H1 (cell line): ENCODE results near the gene RCC1. TPM values are rescaled to one million over a fixed set of nuclear protein-coding genes. Genes with fewer than 3 reads are reported as not detected.
A peak's percentile ranks its signal among the peaks of the same experiment; 100 is the strongest.

ENCODE experiments used
- ASH2L ChIP-seq: fragments of 200-600, 300-600 bp; sonication (generic); IDR thresholded peaks from one replicate; pipeline ENCODE4 v1.7.1; 2017; ENCODE audit warnings: low read length
- CBX8 ChIP-seq: fragments of 300-800, 300-1000 bp; sonication (generic); IDR thresholded peaks from 2 replicates; pipeline ENCODE4 v1.7.1; 2016; ENCODE audit warnings: low read depth, low read length, borderline replicate concordance
- CREB1 ChIP-seq: IDR thresholded peaks from 2 replicates; pipeline ENCODE4 v1.6.1; 2012; ENCODE audit warnings: inconsistent platforms
- EP300 ChIP-seq, 2 experiments: IDR thresholded peaks; 1 replicate in 1 of 2; 2 replicates in 1 of 2; pipeline ENCODE4 v1.6.1; 2011 to 2012; ENCODE audit warnings: low read depth in 2 of 2, low read length in 2 of 2, mild to moderate bottlenecking in 2 of 2, borderline replicate concordance in 1 of 2, inconsistent platforms in 1 of 2, moderate library complexity in 1 of 2
- FOSL1 ChIP-seq: IDR thresholded peaks from 2 replicates; pipeline ENCODE4 v1.6.1; 2011; ENCODE audit warnings: mild to moderate bottlenecking, low read depth, low read length, moderate library complexity; ENCODE audit not compliant: insufficient read depth
- GABPA ChIP-seq: IDR thresholded peaks from 2 replicates; pipeline ENCODE4 v1.6.1; 2011; ENCODE audit warnings: mild to moderate bottlenecking, low read length, moderate library complexity, borderline replicate concordance; ENCODE audit not compliant: insufficient read depth
- HDAC6 ChIP-seq: IDR thresholded peaks from one replicate; pipeline ENCODE4 v1.7.1; 2012; ENCODE audit warnings: low read depth, mild to moderate bottlenecking, inconsistent platforms, low read length, moderate library complexity
- KDM1A ChIP-seq: fragments of 200-600, 300-600 bp; sonication (generic); IDR thresholded peaks from 2 replicates; pipeline ENCODE4 v1.7.1; 2016; ENCODE audit warnings: mild to moderate bottlenecking, low read length, borderline replicate concordance
- PHF8 ChIP-seq: fragments of 200-600 bp; sonication (generic); conservative IDR thresholded peaks from 2 replicates; pipeline ENCODE4 v1.7.1; 2012; ENCODE audit warnings: low read depth, mild to moderate bottlenecking, inconsistent platforms, low read length, moderate library complexity
- POU5F1 ChIP-seq: IDR thresholded peaks from 2 replicates; pipeline ENCODE4 v1.6.1; 2011; ENCODE audit warnings: low read depth, mild to moderate bottlenecking, low read length, moderate library complexity
- RAD21 ChIP-seq, 2 experiments: IDR thresholded peaks in 1 of 2; conservative IDR thresholded peaks in 1 of 2; 2 replicates each; pipeline ENCODE4 v1.6.1; 2011; ENCODE audit warnings: low read depth in 2 of 2, low read length in 2 of 2, improper control_type of control experiment in 1 of 2, inconsistent platforms in 1 of 2, mild to moderate bottlenecking in 1 of 2, moderate library complexity in 1 of 2
- SAP30 ChIP-seq: fragments of 300-600 bp; sonication (generic); IDR thresholded peaks from 2 replicates; pipeline ENCODE4 v1.7.1; 2012; ENCODE audit warnings: low read length, moderate library complexity, mild to moderate bottlenecking, inconsistent platforms; ENCODE audit not compliant: insufficient read depth, insufficient replicate concordance
- SIN3A ChIP-seq, 2 experiments: IDR thresholded peaks in 1 of 2; conservative IDR thresholded peaks in 1 of 2; 2 replicates each; pipeline ENCODE4 v1.6.1; 2011 to 2012; ENCODE audit warnings: low read length in 2 of 2, improper control_type of control experiment in 1 of 2, low read depth in 1 of 2, mild to moderate bottlenecking in 1 of 2
- SIRT6 ChIP-seq: IDR thresholded peaks from one replicate; pipeline ENCODE4 v1.7.1; 2012; ENCODE audit warnings: low read length, inconsistent platforms
- SP4 ChIP-seq: IDR thresholded peaks from 2 replicates; pipeline ENCODE4 v1.6.1; 2012; ENCODE audit warnings: low read length, inconsistent platforms
- polyA plus RNA-seq, 7 experiments: library from polyadenylated mRNA; depleted of rRNA in 3 of 7; stranded (reverse) in 5 of 7; unstranded in 2 of 7; fragments of >200 nt in 5 of 7; fragments of 200-250 nt in 2 of 7; gene quantifications; 1 replicate in 5 of 7; 2 replicates in 1 of 7; 4 replicates in 1 of 7; pipeline versions ENCODE4 v1.2.1 to v1.2.3, GENCODE V29; 2011 to 2013; ENCODE audit warnings: missing spikeins in 2 of 7, mixed read lengths in 2 of 7
- total RNA-seq: library from RNA; stranded (reverse); fragmentation: NEBNext Ultra II Directional; extraction: Animal tissue kit (Norgen Biotek cat#: 25700); gene quantifications from 2 replicates; pipeline ENCODE4 v1.2.1, GENCODE V29; 2021
- TF ChIP-seq, protein P1 (sequence below), 3 experiments: IDR thresholded peaks; 1 replicate in 2 of 3; 2 replicates in 1 of 3; pipeline versions ENCODE4 v1.5.1 to v1.6.1; 2011; ENCODE audit warnings: low read length in 3 of 3, mild to moderate bottlenecking in 3 of 3, inconsistent platforms in 2 of 3, low read depth in 1 of 3, moderate library complexity in 1 of 3; ENCODE audit not compliant: insufficient read depth in 1 of 3; ENCODE audit errors: control extremely low read depth in 1 of 3

RCC1 gene
- total and polyA plus RNA-seq, 2 of the 8 experiments (the other 6 are each of a cell fraction or from before 2014, with no cell fraction given): 48.5 to 98.4 TPM

DNA sequence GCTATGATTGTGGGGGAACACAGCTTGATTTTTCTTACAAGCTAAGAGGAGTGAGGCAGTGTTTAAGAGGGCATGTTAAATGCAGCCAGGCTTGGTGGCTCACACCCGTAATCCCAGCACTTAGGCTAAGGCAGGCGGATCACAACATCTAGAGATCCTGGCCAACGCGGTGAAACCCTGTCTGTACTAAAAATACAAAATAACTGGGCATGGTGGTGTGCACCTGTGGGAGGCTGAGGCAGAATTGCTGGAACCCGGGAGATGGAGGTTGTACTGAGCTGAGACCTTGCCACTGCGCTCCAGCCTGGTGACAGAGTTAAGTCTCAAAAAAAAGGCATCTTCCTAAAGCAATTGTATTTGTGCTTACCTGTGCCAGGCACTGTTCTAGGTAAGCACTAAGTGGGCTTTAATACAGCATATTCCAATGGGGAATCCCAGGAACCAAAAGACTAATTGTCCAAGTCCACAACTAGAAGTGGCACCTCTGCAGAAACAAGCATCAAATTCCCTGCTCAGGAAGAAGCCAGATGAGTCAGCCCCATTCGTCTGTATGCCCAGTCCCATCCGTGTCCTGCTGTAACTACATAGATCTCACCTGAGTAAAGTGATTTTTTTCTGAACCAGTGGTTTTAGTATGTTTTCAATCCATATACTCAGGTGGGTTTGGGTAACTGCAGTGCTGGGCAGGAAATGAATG is 4.6 kb downstream of the RCC1 start (continued):
- TF ChIP-seq CBX8 (no peak), SAP30 (no peak), ASH2L (no peak), SP4 (peak; percentile 75; the same call in 1 of the 2 replicates), SIRT6 (peak; percentile 85), SIN3A (conservative IDR thresholded peaks at IDR 0.05 in 1 of 2, IDR thresholded peaks at IDR 0.05 in 1 of 2; ENCODE audit: low read depth in 1 of 2, low read length in 2 of 2) (peak in 1 of 2 experiments; percentile 59; a peak in 2 of 4 replicates), FOSL1 (no peak), PHF8 (0 out of 2 replicates have a peak, but pooled peaks have one; percentile 14), GABPA (no peak), RAD21 (IDR thresholded peaks at IDR 0.05 in 1 of 2, conservative IDR thresholded peaks at IDR 0.05 in 1 of 2; ENCODE audit: low read depth in 2 of 2, low read length in 2 of 2) (no peak), CREB1 (no peak), EP300 (IDR thresholded peaks at IDR 0.05; ENCODE audit: borderline replicate concordance in 1 of 2, low read depth in 2 of 2, low read length in 2 of 2) (no peak), POU5F1 (peak; percentile 0; the same call in 1 of the 2 replicates), HDAC6 (no peak), KDM1A (no peak)
- TF ChIP-seq, protein P1, sequence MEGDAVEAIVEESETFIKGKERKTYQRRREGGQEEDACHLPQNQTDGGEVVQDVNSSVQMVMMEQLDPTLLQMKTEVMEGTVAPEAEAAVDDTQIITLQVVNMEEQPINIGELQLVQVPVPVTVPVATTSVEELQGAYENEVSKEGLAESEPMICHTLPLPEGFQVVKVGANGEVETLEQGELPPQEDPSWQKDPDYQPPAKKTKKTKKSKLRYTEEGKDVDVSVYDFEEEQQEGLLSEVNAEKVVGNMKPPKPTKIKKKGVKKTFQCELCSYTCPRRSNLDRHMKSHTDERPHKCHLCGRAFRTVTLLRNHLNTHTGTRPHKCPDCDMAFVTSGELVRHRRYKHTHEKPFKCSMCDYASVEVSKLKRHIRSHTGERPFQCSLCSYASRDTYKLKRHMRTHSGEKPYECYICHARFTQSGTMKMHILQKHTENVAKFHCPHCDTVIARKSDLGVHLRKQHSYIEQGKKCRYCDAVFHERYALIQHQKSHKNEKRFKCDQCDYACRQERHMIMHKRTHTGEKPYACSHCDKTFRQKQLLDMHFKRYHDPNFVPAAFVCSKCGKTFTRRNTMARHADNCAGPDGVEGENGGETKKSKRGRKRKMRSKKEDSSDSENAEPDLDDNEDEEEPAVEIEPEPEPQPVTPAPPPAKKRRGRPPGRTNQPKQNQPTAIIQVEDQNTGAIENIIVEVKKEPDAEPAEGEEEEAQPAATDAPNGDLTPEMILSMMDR (IDR thresholded peaks at IDR 0.05; ENCODE audit: control extremely low read depth in 1 of 3, insufficient read depth in 1 of 3, low read depth in 1 of 3, low read length in 3 of 3): no peak
